MM.1S (cell line): ENCODE results near the gene RNFT2.

ENCODE experiments used
- DNase-seq: peaks from one replicate; pipeline ENCODE4 v3.0.0-alpha.2; 2015
- H2AFZ ChIP-seq: fragments of 300-600 bp; sonication (generic); 2 replicates; pipeline ENCODE4 v1.6.0; 2016; ENCODE audit warnings: antibody characterized with exemption, low read length
- H3F3A ChIP-seq: fragments of 300-600 bp; sonication (generic); 2 replicates; pipeline ENCODE4 v1.6.1; 2016; ENCODE audit warnings: mild to moderate bottlenecking, antibody characterized with exemption, low read length, moderate library complexity, mixed read lengths; ENCODE audit not compliant: insufficient read depth
- H3K27ac ChIP-seq: fragments of 300-600 bp; sonication (generic); 2 replicates; pipeline ENCODE4 v1.5.1; 2016; ENCODE audit warnings: mild to moderate bottlenecking, low read length
- H3K27me3 ChIP-seq: fragments of 300-600 bp; sonication (generic); replicated peaks from 2 replicates; pipeline ENCODE4 v1.6.0; 2016; ENCODE audit warnings: low read length; ENCODE audit not compliant: insufficient read depth
- H3K36me3 ChIP-seq: fragments of 300-600 bp; sonication (generic); replicated peaks from 2 replicates; pipeline ENCODE4 v1.6.1; 2016; ENCODE audit warnings: mild to moderate bottlenecking, low read length, mixed read lengths; ENCODE audit not compliant: insufficient read depth
- H3K4me1 ChIP-seq: fragments of 300-600 bp; sonication (generic); 2 replicates; pipeline ENCODE4 v1.6.1; 2016; ENCODE audit warnings: low read length, mixed read lengths
- H3K4me2 ChIP-seq: fragments of 300-600 bp; sonication (generic); 2 replicates; pipeline ENCODE4 v1.6.0; 2016; ENCODE audit warnings: low read depth, low read length
- H3K4me3 ChIP-seq: fragments of 300-600 bp; sonication (generic); 2 replicates; pipeline ENCODE4 v1.5.1; 2016; ENCODE audit warnings: low read length, mixed read lengths
- H3K79me2 ChIP-seq: fragments of 300-600 bp; sonication (generic); 2 replicates; pipeline ENCODE4 v1.6.1; 2016; ENCODE audit warnings: mixed run types, low read length, mixed read lengths
- H3K9ac ChIP-seq: fragments of 300-600 bp; sonication (generic); 2 replicates; pipeline ENCODE4 v1.6.1; 2016; ENCODE audit warnings: low read length, mixed read lengths
- H3K9me2 ChIP-seq: fragments of 300-600 bp; sonication (generic); replicated peaks from 2 replicates; pipeline ENCODE4 v1.6.1; 2016; ENCODE audit warnings: mild to moderate bottlenecking, low read length, mixed read lengths; ENCODE audit not compliant: insufficient read depth
- H3K9me3 ChIP-seq: fragments of 300-600 bp; sonication (generic); replicated peaks from 2 replicates; pipeline ENCODE4 v1.6.1; 2016; ENCODE audit warnings: mild to moderate bottlenecking, low read length, mixed read lengths; ENCODE audit not compliant: insufficient read depth
- H4K20me1 ChIP-seq: fragments of 300-600 bp; sonication (generic); 2 replicates; pipeline ENCODE4 v1.6.1; 2016; ENCODE audit warnings: mild to moderate bottlenecking, low read length, moderate library complexity, mixed read lengths; ENCODE audit not compliant: insufficient read depth
- CTCF ChIP-seq: fragments of 300-600 bp; sonication (generic); IDR thresholded peaks from 2 replicates; pipeline ENCODE4 v1.5.1; 2016; ENCODE audit warnings: antibody characterized with exemption, low read length, mixed read lengths
- EZH2 ChIP-seq: fragments of 300-600 bp; sonication (generic); optimal IDR thresholded peaks from 2 replicates; pipeline ENCODE3; 2017; ENCODE audit warnings: low read depth, mild to moderate bottlenecking, antibody characterized with exemption, low read length, mixed read lengths
- EZH2phosphoT487 ChIP-seq: fragments of 300-600 bp; sonication (generic); IDR thresholded peaks from 2 replicates; pipeline ENCODE4 v1.6.1; 2018; ENCODE audit warnings: antibody characterized with exemption, low read length

RNFT2 gene

GRCh38 chr12:116839287-116839830 lies 101.2 kb downstream of the RNFT2 start:
- Histone ChIP-seq H3K36me3 (no peaks in the 10 kb centered on the region), H3F3A (no peaks in the 10 kb centered on the region), H3K9me2 (no peaks in the 10 kb centered on the region), H3K79me2 (no peaks in the 10 kb centered on the region), H3K4me1 (no peaks in the 10 kb centered on the region), H4K20me1 (no peaks in the 10 kb centered on the region), H3K9me3 (no peaks in the 10 kb centered on the region), H3K27ac (no peak overlapping the region), H2AFZ (no peak overlapping the region), H3K4me3 (no peak overlapping the region), H3K9ac (no peak overlapping the region), H3K4me2 (no peak overlapping the region), H3K27me3 (no peaks in the 10 kb centered on the region)
- DNase-seq, result no peak
- no peak for TF ChIP-seq EZH2phosphoT487
- no peak for TF ChIP-seq CTCF
- no peak for TF ChIP-seq EZH2

- H3K79me2 ChIP-seq, result no peaks in the 10 kb centered on the region
- H3K9me3 ChIP-seq, result no peaks in the 10 kb centered on the region
- H3K36me3 ChIP-seq, result no peaks in the 10 kb centered on the region
- no peak overlapping the region for H3K4me3 ChIP-seq
- no peak overlapping the region for H3K9ac ChIP-seq
- no peak for DNase-seq
- no peaks in the 10 kb centered on the region for H4K20me1 ChIP-seq
- no peak overlapping the region for H2AFZ ChIP-seq
- H3K4me1 ChIP-seq, result no peaks in the 10 kb centered on the region
- no peak overlapping the region for H3K4me2 ChIP-seq
- TF ChIP-seq EZH2, result no peak
- no peak for TF ChIP-seq EZH2phosphoT487
- no peak for TF ChIP-seq CTCF
- no peak overlapping the region for H3K27ac ChIP-seq
- no peaks in the 10 kb centered on the region for H3K9me2 ChIP-seq
- H3K27me3 ChIP-seq, result no peaks in the 10 kb centered on the region
- H3F3A ChIP-seq, result no peaks in the 10 kb centered on the region
Observed at GRCh38 chr12:116843085-116843484, 105.0 kb downstream of the RNFT2 start.

GRCh38 chr12:116849216-116849615 lies 111.1 kb downstream of the RNFT2 start:
- Histone ChIP-seq H3K9me2 (no peaks in the 10 kb centered on the region), H3K27me3 (no peaks in the 10 kb centered on the region), H3K4me1 (no peaks in the 10 kb centered on the region), H3K4me2 (no peak overlapping the region), H3K79me2 (no peaks in the 10 kb centered on the region), H4K20me1 (no peaks in the 10 kb centered on the region), H2AFZ (no peak overlapping the region), H3K9ac (no peak overlapping the region), H3K4me3 (no peak overlapping the region), H3K36me3 (no peaks in the 10 kb centered on the region), H3K9me3 (no peaks in the 10 kb centered on the region), H3K27ac (no peak overlapping the region), H3F3A (no peaks in the 10 kb centered on the region)
- TF ChIP-seq CTCF (no peak), EZH2 (no peak), EZH2phosphoT487 (no peak)
- DNase-seq, result no peak
